C1 segment of cervical spinal cord (tissue), 14 donors: ENCODE data around the gene TPX2.
A peak's percentile ranks its signal among the peaks of the same experiment; 100 is the strongest.

Experiments used
- DNase-seq, 14 donors: peaks; one replicate each; lab custom pipeline; 2025; lab: John Stamatoyannopoulos, UW

Gene TPX2, protein sequence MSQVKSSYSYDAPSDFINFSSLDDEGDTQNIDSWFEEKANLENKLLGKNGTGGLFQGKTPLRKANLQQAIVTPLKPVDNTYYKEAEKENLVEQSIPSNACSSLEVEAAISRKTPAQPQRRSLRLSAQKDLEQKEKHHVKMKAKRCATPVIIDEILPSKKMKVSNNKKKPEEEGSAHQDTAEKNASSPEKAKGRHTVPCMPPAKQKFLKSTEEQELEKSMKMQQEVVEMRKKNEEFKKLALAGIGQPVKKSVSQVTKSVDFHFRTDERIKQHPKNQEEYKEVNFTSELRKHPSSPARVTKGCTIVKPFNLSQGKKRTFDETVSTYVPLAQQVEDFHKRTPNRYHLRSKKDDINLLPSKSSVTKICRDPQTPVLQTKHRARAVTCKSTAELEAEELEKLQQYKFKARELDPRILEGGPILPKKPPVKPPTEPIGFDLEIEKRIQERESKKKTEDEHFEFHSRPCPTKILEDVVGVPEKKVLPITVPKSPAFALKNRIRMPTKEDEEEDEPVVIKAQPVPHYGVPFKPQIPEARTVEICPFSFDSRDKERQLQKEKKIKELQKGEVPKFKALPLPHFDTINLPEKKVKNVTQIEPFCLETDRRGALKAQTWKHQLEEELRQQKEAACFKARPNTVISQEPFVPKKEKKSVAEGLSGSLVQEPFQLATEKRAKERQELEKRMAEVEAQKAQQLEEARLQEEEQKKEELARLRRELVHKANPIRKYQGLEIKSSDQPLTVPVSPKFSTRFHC

DNA sequence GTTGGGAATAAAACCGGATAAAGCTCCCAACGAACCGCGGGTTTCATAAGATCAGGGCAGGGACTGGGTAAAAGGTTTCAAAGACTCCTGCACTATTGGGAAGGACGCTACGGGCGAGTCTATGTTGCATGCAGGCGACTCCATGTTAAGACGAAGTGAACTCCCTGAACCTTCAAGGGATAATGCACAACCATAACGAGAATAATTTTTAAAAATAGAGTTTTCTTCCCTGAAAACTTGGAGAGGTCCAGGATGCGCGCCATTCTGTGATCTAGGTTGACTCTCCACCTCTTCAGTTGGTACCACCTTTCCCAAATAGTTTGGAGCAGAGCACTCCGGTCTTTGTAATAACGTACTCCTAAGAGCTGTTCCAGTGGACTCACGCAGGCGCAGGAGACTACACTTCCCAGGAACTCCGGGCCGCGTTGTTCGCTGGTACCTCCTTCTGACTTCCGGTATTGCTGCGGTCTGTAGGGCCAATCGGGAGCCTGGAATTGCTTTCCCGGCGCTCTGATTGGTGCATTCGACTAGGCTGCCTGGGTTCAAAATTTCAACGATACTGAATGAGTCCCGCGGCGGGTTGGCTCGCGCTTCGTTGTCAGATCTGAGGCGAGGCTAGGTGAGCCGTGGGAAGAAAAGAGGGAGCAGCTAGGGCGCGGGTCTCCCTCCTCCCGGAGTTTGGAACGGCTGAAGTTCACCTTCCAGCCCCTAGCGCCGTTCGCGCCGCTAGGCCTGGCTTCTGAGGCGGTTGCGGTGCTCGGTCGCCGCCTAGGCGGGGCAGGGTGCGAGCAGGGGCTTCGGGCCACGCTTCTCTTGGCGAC, at the start of gene TPX2:
Gene TPX2, plus strand, starts transcription at position 562 of the 821 bp plus-strand sequence. CDS start 18,187 bp downstream, outside the sequence.
- DNase-seq = peak; percentile 43 to 96 (median 91)

DNA sequence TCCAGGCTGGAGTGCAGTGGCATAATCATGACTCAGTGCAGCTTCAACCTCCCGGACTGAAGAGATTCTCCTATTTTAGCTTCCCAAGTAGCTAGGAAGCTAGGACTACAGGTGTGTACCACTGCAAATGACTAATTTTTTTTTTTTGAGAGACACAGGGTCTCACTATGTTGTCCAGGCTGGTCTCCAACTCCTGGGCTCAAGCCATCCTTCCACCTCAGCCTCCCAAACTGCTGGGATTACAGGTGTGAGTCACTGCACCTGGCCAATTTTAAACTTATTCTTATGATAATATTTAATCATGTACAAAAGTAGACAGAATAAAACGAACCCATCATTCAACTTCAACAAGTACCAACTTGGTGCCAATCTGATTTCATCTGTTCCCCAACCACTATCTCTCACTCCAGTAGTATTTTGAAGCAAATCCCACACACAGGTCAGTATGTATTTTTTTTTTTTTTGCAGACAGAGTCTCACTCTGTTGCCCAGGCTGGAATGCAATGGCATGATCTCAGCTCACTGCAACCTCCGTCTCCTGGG, 48.9 kb upstream of the TPX2 start:
- no peak for DNase-seq

DNA sequence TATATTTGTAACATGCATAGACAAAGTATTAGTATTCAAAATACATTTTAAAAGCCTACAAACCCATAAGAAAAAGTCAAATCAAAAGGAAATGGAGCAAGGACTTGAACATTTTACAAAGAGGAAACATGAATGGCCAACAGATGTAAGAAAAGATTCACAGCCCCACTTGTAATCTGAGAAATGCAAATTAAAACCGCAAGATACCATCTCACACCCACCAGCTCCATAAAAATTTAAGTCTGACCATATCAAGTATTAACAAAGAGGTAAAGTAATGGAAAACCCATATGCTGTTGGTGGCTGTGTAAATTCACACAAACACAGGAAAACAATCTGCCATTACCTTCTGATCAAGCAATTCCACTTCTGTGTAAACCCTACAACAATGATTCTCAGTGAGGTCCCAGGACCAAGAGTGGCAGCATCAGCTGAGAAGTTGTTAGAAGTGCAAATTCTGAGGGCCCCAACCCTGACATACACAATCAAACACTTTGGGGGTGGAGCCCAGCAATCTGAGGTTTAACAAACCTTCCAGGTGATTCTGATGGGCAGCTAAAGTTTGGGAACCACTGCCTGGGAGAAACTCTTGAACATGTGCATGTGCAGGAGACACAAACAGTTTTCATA, 47.3 kb upstream of the TPX2 start:
- DNase-seq = no peak

DNA sequence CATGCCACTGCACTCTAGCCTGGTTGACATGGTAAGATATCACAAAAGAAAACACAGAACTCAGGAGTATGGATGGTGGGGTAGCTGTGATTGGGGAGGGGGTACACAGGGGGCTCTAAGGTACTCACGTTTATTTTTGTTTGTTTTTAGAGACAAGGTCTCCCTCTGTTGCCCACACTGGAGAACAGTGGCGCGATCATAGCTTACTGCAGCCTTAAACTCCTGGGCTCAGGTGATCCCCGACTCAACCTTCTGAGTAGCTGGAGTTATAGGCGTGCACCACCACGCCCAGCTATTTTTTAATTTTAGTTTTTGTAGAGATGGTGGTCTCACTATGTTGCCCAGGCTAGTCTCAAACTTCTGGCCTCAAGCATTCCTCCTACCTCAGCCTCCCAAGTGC, 45.7 kb upstream of the TPX2 start:
- DNase-seq = no peak

DNA sequence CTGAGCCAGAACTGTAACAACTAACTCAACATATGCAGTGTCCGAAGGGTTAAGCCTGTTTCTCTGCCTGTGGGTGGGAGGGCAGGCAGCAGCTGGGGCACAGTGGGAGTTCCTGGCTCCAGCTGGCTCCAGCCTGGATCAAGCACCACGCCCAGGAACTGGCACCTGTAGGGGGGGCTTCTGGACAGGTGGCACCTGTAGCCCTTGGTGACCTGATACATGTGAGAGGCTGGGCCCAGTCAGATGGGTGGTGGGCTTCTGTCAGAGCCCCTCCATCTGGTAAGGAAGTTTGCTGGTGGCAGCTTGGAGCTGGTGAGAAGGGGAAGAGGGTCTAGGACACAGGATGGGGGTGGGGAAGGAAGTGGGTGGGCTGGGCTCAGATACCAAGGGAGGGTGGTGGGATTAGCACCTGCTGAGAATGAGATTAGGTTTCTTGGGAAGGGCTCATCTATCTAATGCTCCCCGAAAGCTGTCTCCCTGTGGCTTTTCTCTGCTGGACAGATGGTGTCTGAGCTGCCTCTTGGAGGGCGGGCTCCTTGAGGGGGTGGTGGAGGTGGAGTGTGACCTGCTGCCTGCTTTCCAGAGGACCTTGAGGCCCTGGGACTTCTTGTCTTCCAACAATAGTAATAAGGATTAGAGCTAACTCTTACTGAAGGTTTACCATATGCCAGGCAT, 45.0 kb upstream of the TPX2 start:
- peak in 1 of 14 donors; percentile 75 for DNase-seq

DNA sequence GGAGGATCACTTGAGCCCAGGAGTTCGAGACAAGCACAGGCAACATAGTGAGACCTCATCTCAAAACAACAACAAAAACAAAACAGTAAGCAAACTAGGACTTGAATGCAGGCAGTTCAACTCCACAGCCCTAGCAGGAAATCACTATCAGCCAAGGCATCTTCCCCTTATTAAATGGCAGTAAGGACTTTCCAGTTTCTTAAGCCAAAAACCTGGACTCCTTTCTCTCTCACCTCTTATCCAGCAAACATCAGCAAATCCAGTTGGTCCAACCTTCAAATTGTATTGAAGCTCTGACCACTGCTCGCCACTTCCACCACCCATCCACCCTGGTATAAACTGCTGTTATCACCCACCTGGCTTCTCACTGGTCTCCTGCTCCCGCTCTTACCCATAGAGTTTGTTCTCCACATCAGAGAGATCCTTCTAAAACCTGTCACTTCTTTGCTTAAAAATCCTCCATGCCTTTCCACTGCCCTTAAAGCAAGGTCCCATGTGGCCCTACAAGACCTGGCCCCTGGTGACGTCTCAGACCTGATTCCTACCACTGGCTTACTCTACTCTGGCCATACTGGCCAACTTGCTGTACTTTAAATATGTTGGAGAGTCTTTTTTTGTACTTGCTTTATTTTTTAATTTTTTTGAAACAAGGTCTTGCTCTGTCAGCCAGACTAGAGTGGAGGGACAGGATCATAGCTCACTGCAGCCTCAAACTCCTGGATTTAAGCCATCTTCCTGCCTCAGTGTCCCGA, 44.1 kb upstream of the TPX2 start:
- DNase-seq = no peak

DNA sequence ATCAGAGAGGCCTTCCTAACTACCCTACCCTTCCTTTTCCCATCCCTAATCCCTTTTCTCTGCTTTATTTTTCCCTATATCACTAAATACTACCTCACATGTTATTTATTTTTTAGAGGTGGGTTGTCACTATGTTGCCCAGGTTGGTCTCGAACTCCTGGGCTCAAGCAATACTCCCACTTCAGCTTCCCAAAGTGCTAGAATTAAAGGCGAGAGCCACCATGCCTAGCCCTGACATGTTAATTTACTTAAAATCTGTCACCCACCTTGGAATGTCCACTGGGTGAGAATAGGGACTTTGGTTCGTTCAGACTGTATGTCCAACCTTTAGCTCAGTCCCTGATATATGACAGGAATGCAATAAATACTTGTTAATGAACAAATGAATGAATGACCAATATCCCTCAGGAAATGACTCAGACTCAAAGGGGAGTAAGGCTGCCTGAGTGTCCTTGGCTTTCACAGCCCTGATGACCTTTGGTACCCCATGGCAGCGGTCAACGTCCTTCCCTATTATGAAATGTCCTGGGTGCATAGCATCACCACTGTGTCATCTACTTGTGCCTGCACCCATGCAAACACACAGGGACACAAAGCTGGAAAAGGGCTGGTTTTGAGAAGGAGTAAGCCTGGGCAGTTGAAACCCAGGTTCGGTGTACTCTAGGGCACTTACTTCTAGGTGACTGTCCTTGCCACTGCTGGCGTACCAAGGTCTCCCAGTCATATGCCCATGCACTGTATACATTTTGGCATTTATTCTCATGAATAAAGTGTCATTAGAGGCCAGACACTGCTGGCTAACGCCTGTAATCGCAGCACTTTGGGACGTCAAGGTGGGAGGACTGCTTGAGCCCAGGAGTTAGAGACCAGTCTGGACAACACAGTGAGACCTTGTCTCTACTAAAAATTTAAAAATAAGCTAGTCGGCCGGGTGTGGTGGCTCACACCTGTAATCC, 43.0 kb upstream of the TPX2 start:
- peak in 1 of 14 donors; percentile 15 for DNase-seq

DNA sequence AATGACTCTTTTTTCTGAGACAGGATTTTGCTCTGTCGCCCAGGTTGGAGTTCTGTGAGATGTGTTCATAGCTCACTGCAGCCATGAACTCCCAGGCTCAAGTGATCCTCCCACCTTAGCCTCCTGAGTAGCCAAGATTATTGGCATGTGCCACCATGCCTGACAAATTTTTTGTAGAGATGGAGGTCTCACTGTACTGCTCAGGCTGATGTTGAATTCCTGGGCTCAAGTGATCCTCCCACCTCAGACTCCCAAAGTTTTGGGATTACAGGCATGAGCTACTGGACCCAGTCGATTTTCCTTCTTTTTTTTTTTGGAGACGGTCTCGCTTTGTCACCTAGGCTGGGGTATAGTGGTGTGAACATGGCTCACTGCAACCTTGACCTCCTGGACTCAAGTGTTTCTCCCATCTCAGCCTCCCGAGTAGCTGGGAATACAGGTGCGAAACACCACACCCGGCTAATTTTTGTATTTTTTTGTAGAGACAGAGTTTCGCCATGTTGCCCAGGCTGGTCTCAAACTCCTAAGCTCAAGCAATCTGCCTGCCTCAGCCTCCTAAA, 40.8 kb upstream of the TPX2 start:
- DNase-seq = no peak

DNA sequence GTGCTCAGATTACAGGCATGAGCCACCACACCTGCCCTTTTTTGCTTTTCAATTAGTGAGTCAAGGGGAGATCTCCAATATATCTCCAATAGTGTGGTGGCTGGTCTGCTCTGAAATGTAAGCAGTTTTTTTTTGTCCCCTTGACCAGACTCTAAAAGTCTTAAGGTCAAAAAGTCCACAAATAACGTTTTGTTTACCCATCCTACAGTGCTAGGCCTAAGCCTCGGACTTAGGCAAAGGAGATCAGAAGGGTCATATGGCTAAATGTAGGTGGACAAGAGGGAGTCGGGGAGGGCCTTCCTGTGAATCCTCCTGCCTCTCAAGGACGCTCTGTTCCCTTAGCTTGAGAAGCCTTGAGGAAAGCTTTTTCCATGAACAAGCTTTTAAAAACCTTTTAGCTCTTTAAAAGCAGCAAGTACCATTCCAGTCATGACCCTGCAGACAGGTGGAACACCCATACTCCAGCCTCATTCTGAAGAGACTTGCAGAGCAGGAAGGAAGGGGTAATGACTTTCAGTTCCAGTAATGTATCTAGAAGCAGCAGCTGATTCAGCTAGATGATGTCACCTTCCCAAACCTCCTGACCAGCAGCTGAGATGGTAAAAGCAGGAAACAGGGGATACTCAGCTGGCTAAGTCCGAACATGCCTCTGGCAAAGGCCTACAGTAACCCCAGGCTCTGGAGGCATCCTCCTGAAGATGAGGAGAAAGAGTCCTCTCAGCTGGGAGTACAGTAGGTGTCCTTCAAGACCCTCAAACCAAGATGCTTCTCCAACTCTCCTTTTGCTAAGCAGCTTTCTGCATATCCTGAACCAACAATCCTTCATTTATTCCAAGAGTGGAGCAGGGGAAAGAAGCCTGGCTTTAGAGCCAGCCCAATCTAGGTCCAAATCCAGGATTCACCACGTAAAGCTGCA, 40.0 kb upstream of the TPX2 start:
- peak in 12 of 14 donors; percentile 26 to 80 (median 58) for DNase-seq

DNA sequence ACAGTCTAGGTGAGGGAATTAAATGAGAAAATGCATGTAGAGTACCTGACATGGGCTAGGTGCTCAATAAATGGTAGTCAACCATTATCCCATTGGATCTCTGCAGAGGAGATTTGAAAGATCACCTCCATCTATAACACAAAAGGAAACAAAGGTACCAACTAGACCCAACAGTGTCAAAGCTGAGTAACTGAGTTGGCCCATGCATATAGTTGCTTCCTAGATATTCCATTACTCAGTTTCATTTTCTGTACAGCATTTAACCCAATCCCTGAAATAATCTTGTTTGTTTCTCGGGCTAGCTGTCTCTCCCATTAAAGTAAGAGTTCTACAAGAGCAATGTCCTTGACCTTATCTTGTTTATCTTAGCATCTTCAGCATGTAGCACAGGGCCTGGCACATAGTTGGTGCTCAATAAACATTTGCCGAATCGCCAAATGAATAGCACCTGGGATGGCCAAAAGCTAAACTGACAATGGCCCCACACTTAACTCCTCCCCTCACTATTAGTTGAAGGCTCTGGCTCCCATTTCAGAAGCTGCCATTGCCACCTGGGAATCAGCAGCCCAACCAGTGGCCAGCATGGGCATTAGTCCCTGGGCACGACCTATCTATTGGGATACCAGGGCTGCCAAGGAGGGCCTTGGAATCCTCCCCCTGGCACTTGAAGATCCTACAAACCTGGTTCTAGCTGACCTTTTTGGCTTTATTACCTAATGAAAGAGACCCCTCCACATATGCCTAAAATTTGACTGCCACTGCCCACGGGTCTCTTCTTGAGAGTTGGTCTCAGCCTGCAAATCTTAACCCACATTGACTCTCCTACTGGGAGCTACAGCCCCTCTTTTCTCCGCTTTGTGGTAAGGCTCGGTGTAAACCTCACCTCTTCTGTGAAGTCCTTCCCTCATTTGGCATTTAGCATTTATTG, 39.0 kb upstream of the TPX2 start:
- DNase-seq = no peak

DNA sequence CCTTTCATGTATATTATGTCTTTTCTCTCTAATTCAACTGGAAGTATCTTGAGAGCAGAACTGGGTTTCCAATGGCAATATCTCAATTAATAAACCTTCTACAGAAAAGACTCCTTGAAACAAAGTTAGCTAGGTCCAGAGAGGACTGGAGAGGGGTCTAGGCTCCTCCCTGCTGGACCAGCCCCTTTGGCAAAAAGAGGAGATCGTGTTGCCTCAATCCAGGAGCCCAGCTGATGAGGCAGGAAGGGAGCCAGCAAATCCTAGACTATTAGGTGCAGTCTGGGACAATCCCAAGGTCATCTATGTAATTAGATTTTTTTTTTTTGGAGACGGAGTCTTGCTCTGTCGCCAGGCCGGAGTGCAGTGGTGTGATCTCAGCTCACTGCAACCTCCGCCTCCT, 38.3 kb upstream of the TPX2 start:
- no peak for DNase-seq

DNA sequence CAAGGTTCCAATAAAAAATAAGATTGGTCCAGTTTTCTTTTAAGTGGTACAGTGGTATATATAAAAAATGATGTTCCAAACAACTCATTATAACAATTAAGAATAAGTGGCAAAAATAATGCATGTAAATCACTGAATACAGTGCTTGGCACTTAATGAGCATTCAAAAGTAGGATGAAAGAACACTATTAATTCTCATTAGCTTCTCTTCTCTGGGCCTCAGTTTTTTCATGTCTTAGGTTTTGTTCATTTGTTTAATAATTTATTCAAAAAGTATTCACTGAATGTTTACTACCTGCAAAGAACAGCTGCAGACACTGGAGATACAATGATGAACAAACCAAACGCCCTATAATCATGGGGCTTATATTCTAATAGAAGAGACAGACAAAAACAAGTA, 37.5 kb upstream of the TPX2 start:
- no peak for DNase-seq

DNA sequence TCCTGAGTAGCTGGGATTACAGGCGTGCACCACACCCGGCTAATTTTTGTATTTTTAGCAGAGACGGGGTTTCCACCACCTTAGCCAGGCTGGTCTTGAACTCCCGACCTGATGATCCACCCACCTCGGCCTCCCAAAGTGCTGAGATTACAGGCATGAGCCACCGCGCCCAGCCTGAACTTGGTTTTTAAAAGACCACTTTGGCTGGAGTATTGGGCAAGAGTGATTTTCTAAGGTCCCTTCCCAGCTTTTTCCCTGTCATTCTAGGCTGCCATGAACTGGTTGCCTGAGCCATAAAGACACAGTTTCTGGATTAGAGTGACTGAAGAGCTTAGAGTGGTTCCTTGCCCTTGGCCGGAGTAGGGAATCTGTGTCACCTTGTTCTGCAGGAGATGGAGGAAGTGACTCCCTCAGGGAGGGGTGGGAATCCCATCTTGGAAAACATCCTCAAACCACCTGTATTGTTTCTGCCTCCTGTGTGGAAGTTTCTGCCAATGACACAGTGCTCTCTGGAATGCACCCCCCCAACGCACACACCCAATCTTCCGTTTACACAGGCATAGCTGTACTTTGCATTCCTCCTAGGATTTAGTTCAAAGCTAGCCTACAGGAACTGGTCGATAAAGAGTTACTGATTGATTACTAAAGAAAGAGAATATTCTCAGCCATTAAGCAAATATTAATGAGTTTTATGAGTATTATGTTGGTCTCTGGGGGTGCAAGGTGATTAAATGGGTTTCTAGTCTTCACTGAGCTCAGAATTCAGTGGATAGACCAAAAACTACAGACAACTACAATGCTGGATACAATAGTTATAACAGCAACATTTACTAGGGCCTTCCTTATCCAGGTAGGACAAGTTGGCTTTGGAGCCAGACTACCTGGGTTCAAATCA, 34.6 kb upstream of the TPX2 start:
- no peak for DNase-seq

DNA sequence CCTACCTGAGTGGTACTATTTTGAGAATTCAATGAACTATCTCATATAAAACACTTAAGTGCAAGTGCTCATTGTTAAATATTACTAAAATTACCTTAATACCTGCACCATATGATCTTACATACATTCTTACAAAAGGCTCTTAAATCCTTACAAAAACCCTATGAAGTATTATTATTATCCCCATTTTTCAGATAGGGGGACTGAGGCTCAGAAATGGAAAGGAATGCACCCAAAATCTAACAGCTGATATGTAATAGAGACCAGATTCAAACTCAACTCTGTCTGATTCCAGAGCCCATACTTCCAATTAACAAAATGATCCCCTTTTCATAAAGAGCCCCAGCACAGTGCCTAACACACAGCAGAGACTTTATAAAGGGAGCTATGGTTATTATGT, 33.9 kb upstream of the TPX2 start:
- DNase-seq = no peak
